Measurements from ENCODE around the gene SRSF4. TPM values are rescaled to one million over a fixed set of nuclear protein-coding genes. Genes with fewer than 3 reads are reported as not detected.

SRSF4 gene
- total RNA-seq, 3 donors from 2014 or later (not counting 1 experiment from before 2014, with no cell fraction given) = 90.2 to 114 (median 101) TPM

GRCh38 chr1:29162476-29163138 is 19.1 kb downstream of the SRSF4 start:
- intact Hi-C loops (cut with micrococcal nuclease) = no loop called here
- H3K27ac Mint-ChIP-seq = peak overlapping the region; percentile 76 to 83
- Histone ChIP-seq H3K36me3 (ENCODE audit: control insufficient read depth, insufficient read depth, low read length) (peaks cover 57% of the 10 kb centered on the region), H3K27ac (ENCODE audit: low read length) (no peak overlapping the region), H3K27me3 (ENCODE audit: control insufficient read depth, insufficient read depth, low read length) (no peaks in the 10 kb centered on the region), H3K4me1 (ENCODE audit: control insufficient read depth, insufficient read depth, low read length) (peaks cover 10% of the 10 kb centered on the region), H3K4me3 (ENCODE audit: low read length) (no peak overlapping the region), H3K9me3 (ENCODE audit: control insufficient read depth, insufficient read depth, low read length) (no peaks in the 10 kb centered on the region)
- peaks cover 9% of the 10 kb centered on the region for H3K36me3 Mint-ChIP-seq
- no peaks in the 10 kb centered on the region for H3K9me3 Mint-ChIP-seq
- no peak overlapping the region for H3K4me3 Mint-ChIP-seq
- H3K4me1 Mint-ChIP-seq = peaks cover 58 to 69% of the 10 kb centered on the region in 2 donors
- no peaks in the 10 kb centered on the region for H3K27me3 Mint-ChIP-seq (ENCODE audit: low read depth in 2 of 2)
- DNase-seq = no peak
- 92% methylated on average over 8 of the region's 9 CpGs for WGBS (ENCODE audit: insufficient coverage)
- TF ChIP-seq, protein P1, sequence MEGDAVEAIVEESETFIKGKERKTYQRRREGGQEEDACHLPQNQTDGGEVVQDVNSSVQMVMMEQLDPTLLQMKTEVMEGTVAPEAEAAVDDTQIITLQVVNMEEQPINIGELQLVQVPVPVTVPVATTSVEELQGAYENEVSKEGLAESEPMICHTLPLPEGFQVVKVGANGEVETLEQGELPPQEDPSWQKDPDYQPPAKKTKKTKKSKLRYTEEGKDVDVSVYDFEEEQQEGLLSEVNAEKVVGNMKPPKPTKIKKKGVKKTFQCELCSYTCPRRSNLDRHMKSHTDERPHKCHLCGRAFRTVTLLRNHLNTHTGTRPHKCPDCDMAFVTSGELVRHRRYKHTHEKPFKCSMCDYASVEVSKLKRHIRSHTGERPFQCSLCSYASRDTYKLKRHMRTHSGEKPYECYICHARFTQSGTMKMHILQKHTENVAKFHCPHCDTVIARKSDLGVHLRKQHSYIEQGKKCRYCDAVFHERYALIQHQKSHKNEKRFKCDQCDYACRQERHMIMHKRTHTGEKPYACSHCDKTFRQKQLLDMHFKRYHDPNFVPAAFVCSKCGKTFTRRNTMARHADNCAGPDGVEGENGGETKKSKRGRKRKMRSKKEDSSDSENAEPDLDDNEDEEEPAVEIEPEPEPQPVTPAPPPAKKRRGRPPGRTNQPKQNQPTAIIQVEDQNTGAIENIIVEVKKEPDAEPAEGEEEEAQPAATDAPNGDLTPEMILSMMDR (IDR thresholded peaks at IDR 0.05) = no peak
- ATAC-seq = no peak

DNA sequence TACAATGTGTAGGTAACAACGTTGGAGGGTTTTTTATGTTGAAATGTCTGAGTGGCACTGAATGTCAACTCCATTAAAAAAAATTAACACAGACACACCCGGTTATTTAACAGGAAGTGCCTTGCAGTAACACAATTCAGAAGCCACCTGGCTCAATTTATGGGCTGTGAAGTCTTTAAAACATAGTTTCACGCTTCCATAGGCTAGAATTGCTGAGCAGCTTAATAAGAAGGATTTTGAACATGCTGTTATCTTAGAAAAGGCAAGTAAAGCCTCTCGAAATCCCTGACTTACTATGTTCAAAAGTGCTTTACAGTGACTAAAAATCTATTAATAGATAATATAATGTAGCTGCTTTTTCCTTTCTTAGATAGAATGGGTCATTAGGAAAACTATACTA is 19.7 kb downstream of the SRSF4 start:
- H3K9me3 Mint-ChIP-seq = no peaks in the 10 kb centered on the region
- Histone ChIP-seq H3K27ac (ENCODE audit: low read length) (no peak overlapping the region), H3K27me3 (ENCODE audit: control insufficient read depth, insufficient read depth, low read length) (no peaks in the 10 kb centered on the region), H3K4me1 (ENCODE audit: control insufficient read depth, insufficient read depth, low read length) (peaks cover 10% of the 10 kb centered on the region), H3K36me3 (ENCODE audit: control insufficient read depth, insufficient read depth, low read length) (peaks cover 61% of the 10 kb centered on the region), H3K9me3 (ENCODE audit: control insufficient read depth, insufficient read depth, low read length) (no peaks in the 10 kb centered on the region), H3K4me3 (ENCODE audit: low read length) (no peak overlapping the region)
- H3K27me3 Mint-ChIP-seq (ENCODE audit: low read depth in 2 of 2) = no peaks in the 10 kb centered on the region
- H3K27ac Mint-ChIP-seq = peak overlapping the region; percentile 76 to 83
- no peak overlapping the region for H3K4me3 Mint-ChIP-seq
- H3K4me1 Mint-ChIP-seq = peaks cover 58 to 64% of the 10 kb centered on the region in 2 donors
- ATAC-seq (peak; percentile 41 to 57 (median 44)), DNase-seq (no peak)
- intact Hi-C loops (cut with micrococcal nuclease) = no loop called here
- TF ChIP-seq, protein P1 (IDR thresholded peaks at IDR 0.05) = no peak
- peaks cover 9% of the 10 kb centered on the region for H3K36me3 Mint-ChIP-seq
- WGBS (ENCODE audit: insufficient coverage) = 45% methylated on average over 2 of the region's 4 CpGs

- Mint-ChIP-seq H3K4me1 (peaks cover 41 to 44% of the 10 kb centered on the region in 2 donors), H3K9me3 (no peaks in the 10 kb centered on the region), H3K36me3 (peaks cover 4% of the 10 kb centered on the region), H3K27ac (no peak overlapping the region), H3K4me3 (no peak overlapping the region), H3K27me3 (ENCODE audit: low read depth in 2 of 2) (no peaks in the 10 kb centered on the region)
- TF ChIP-seq, protein P1 (IDR thresholded peaks at IDR 0.05) = no peak
- Histone ChIP-seq H3K9me3 (ENCODE audit: control insufficient read depth, insufficient read depth, low read length) (no peaks in the 10 kb centered on the region), H3K27me3 (ENCODE audit: control insufficient read depth, insufficient read depth, low read length) (no peaks in the 10 kb centered on the region), H3K36me3 (ENCODE audit: control insufficient read depth, insufficient read depth, low read length) (peaks cover 57% of the 10 kb centered on the region), H3K27ac (ENCODE audit: low read length) (no peak overlapping the region), H3K4me3 (ENCODE audit: low read length) (no peak overlapping the region), H3K4me1 (ENCODE audit: control insufficient read depth, insufficient read depth, low read length) (peaks cover 7% of the 10 kb centered on the region)
- ATAC-seq = no peak
- intact Hi-C loops (cut with micrococcal nuclease) = no loop called here
- 44% methylated on average over 3 of the region's 3 CpGs for WGBS (ENCODE audit: insufficient coverage)
- DNase-seq = no peak
Measured at GRCh38 chr1:29159773-29160172, 21.9 kb downstream of the SRSF4 start.

GRCh38 chr1:29157269-29157601 is 24.5 kb downstream of the SRSF4 start:
- H3K9me3 Mint-ChIP-seq = no peaks in the 10 kb centered on the region
- no peak overlapping the region for H3K4me3 Mint-ChIP-seq
- peaks cover 6% of the 10 kb centered on the region for H3K36me3 Mint-ChIP-seq
- DNase-seq (no peak), ATAC-seq (no peak)
- no peak overlapping the region for H3K4me3 ChIP-seq (ENCODE audit: low read length)
- H3K4me1 ChIP-seq (ENCODE audit: control insufficient read depth, insufficient read depth, low read length) = peaks cover 3% of the 10 kb centered on the region
- H3K27ac ChIP-seq (ENCODE audit: low read length) = no peak overlapping the region
- H3K36me3 ChIP-seq (ENCODE audit: control insufficient read depth, insufficient read depth, low read length) = peaks cover 75% of the 10 kb centered on the region
- TF ChIP-seq, protein P1 (IDR thresholded peaks at IDR 0.05) = no peak
- WGBS (ENCODE audit: insufficient coverage) = 97% methylated on average over 3 of the region's 3 CpGs
- intact Hi-C loops (cut with micrococcal nuclease) = no loop called here
- no peaks in the 10 kb centered on the region for H3K9me3 ChIP-seq (ENCODE audit: control insufficient read depth, insufficient read depth, low read length)
- no peaks in the 10 kb centered on the region for H3K27me3 ChIP-seq (ENCODE audit: control insufficient read depth, insufficient read depth, low read length)
- H3K27ac Mint-ChIP-seq = no peak overlapping the region
- peaks cover 18 to 27% of the 10 kb centered on the region in 2 donors for H3K4me1 Mint-ChIP-seq
- H3K27me3 Mint-ChIP-seq (ENCODE audit: low read depth in 2 of 2) = no peaks in the 10 kb centered on the region

Data from natural killer cell (primary cell).